ENCODE results near the gene FLT3LG. TPM values are rescaled to one million over a fixed set of nuclear protein-coding genes. Genes with fewer than 3 reads are reported as not detected.

FLT3LG gene, protein sequence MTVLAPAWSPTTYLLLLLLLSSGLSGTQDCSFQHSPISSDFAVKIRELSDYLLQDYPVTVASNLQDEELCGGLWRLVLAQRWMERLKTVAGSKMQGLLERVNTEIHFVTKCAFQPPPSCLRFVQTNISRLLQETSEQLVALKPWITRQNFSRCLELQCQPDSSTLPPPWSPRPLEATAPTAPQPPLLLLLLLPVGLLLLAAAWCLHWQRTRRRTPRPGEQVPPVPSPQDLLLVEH
- total RNA-seq (2014; rRNA removed; shearing (Covaris generic)) = 6.8 and 7.3 TPM in 2 replicates
- polyA plus RNA-seq (2015; cell fraction: cytosol; rRNA removed) = 7.4 and 7.9 TPM in 2 replicates
- polyA plus RNA-seq (2015; cell fraction: nucleus; rRNA removed) = 3.4 and 4.6 TPM in 2 replicates

DNA sequence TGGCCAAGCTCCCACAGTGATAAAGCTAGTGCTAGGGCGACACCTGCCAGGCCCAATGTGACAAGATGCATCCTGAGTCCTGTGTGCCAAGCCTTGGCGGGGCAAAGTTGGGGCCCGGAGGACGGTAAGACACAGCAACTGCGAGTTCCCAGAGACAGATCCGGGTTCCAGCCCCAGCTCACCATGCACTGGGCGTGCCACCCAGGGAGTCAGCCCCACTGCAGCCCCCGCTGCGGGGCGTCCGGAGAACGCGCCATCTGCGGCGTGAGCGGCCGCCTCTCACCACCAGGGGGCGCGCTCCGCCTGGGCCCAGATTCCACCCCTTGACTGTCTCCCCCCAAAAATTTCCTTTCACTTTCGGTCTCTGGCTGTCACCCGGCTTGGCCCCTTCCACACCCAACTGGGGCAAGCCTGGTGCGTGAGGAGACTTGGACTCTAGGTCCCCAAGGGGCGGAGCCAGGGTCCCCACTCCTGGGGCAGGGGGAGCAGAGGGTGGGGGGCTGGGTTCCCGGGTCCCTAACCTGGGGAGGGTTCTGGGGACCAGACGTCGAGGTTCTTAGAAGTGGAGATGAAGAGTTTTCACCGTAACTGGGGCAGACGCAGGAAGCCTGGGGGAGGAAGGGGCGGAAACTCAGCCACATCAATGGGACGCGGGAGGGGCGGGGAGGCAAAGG is at the start of gene FLT3LG:
TSS of gene FLT3LG (plus strand) at position 348 of the 674 bp plus-strand sequence. CDS start 425 bp downstream, outside the sequence.
- DNase-seq (ENCODE audit: low read depth) = peak; percentile 78

DNA sequence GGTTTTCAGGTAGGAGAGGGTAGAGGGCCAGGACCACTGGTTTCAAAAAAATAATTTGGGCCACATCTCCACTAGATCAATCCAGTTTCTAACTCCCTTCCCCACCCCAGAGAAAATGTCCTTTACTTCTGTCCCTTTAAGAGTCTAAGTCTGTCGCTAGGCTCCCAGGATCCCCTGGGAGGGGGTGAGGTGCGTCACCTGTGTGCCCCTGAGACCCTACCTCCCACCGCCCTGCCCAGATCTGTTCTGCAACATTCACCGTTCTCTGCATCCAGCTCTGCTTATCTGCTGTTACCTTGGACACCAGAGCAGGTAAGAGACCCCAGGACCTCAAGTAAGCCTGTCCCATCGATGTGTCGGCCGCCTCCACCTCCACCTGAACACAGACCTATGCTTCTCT is 48.8 kb upstream of the FLT3LG start, which contains the start of gene GFY:
TSS of gene GFY (plus strand) at position 211 of the 400 bp plus-strand sequence. CDS start 1,043 bp downstream, outside the sequence.
- no peak for DNase-seq (ENCODE audit: low read depth)

DNA sequence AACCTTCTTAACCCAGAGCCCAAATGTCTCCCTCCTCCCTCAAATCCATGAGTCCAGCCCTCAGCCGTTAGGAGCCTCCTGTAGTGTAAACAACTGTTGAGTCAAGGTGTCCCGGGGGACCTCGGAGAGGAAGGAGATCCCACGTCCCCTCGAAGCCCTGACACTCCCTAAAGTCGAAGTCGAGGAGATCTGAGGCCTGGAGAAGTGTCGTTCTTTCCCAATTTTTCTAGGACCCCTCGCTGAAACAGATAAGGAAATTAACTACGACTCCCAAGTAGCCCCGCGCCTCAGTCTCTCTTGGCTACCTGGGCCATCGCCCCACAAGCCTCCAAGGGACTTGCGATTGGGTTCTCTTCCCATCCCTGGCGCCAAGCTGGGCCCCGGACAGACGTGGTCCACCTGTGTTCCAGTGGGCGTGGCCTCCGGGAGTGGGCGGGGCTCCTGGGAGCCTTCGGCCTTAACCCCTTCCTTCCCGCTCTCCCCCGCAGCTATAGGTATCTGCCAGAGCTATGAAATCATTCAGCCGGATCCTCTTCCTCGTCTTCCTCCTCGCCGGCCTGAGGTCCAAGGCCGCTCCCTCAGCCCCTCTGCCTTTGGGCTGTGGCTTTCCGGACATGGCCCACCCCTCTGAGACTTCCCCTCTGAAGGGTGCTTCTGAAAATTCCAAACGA is 48.0 kb upstream of the FLT3LG start:
- DNase-seq (ENCODE audit: low read depth) = no peak

DNA sequence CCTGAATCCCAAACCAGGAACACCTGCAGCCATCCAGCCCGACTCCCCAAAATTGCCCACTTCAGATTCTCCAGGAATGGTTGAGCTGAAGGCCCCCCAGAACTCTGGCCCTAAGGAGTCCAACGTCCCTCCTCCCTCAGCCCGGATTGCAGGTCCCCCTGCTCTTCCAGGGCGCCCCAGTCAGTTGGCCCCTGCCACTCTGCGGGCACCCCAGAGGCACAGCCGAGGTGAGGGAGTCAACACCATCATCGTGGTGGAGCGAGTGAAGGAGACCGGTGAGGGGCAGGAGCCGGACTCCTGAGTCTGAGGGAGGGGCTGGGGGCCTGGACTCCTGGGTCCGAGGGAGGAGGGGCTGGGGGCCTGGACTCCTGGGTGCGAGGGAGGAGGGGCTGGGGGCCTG is 46.7 kb upstream of the FLT3LG start:
- no peak for DNase-seq (ENCODE audit: low read depth)

DNA sequence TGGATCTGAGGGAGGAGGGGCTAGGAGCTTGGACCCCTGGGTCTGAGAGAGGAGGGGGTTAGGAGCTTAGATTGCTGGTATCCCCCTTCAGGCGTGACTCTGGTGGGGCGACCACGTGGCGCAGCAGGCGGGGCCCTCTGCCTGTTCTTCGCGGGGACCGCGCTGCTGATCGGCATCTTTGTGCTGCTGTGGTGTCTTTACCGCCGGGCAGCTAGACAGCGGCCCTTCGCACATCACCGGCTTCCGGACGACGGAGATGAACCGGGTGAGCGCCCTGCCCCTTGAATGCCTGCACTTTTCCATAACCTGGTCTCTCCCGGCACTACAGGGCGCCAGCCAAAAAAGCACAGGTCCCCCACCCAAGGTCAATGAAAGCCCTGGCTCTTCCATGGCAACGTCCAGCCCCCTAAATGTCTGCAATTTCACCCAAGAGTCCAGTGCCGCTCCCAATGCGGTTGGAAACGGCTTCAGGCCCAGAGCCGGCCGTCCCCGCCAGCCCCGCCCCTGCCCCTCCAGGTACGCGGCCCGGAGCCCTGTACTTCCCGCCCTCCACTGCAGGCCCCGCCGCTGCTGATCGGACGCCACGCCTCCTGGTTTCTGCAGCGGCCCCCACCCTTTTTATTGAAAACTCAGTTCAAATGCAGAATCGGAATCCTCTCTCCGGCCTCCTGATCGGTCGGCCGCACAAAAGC is 46.0 kb upstream of the FLT3LG start:
- no peak for DNase-seq (ENCODE audit: low read depth)

DNA sequence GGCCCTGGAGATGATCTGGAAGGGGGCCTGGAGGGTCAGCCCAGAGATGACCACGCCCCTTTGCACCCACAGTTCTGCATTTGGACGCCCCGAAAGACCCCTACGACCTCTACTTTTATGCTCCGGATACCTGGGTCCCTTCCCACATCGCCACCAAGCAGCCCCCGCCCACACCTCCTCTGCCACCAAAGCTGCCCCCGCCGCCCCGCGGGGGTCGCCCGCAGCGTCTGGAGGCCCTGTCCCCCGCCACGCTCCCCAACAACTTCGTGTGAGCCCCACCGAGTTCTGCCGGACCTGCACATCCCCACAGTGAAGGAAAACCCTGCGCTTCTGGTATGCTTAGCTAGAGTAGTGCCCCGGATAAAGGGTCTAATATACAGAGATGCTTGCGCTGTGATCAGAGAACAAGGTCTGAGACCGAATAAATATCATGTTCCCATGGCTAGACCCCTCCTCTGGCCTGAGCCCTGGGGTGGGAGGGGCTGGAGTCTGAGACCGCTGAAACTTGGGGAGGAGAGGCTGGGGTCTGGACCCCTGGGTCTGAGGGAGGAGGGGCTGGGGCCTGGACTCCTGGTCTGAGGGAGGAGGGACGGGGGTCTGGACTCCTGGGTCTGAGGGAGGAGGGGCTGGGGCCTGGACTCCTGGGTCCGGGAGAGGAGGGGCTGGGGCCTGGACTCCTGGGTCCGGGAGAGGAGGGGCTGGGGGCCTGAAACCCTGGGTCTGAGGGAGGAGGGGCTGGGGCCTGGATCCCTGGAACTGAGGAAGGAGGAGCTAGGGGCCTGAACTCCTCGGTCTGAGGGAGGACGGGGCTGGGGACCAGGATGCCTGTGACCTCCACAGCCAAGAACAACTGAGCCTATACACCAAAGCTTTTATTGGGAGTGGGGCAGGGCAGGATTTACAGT is 45.2 kb upstream of the FLT3LG start:
- DNase-seq (ENCODE audit: low read depth) = no peak

DNA sequence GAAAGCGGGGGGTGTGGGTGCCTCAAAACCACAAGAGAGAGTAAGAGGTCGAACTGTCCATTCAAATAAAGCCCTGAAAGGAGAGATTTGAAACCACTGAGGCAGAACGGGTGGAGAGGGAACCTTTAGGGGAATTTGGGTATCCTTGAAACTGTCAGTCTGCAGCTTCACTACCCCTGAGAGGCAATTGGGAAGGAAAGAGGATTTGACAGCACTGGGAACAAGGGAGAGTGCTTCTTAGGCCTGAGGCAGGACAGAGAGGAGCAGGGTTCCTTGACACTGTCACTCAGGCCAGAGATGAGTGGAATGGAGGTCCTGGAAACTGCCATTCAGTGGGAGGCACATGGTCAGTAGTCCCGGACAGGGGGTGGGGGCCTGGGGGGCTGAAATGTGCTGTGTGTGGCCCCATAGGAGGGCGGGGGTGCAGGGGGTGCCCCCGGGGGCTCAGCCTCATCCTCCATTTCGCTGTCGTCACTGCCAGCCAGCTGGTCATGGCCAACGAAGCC is 43.8 kb upstream of the FLT3LG start:
- DNase-seq (ENCODE audit: low read depth) = no peak

DNA sequence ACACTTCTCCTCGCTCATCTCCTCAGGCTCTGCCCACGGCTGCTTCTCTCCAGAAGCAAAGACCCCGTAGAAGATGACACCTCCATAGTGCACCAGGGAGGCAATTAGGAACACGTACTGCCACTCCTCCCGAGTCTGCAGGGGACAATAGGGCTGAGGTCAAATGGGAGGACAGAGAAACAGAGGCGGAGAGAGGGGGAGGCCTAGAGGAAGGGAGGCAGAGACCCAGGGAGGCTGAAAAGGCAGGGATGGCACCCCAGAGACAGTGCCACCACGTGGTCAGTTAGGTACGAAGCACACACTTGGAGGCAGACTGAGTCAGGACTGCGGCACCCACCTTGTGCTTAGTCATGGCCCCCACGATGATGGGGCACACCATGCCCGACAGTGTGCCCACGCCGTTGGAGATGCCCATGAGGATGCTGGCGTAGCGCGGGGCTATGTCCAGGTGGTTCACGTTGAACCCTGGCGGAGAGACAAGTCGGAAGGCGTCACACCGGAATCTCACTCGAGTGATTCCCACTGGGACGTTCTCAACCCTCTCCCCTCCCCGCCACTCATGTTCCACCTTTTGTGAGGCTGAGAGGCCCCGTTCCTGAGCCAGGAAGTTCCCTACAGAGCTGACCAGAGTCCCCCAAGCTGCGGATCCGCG is 43.2 kb upstream of the FLT3LG start:
- peak; percentile 26 for DNase-seq (ENCODE audit: low read depth)

DNA sequence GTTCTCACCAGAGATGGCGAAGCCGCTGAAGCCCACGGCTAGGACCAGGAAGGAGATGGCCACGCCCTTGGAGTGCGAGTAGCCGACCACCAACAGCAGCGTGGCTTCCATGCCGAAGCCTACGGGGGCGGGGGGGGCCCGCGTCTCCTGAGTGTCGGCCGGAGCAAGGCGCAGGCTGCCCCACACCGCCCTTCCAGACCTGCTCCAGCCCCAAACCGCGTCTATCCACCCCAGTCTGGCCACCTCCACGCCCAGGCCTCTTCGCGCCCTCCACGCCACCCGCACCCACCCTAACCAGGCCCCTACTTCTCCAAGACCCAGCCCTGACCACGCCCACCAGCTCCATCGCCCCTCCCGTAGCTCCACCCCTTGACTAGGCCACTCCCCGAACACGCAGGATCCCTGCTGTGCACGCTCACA is 42.7 kb upstream of the FLT3LG start:
- no peak for DNase-seq (ENCODE audit: low read depth)

DNA sequence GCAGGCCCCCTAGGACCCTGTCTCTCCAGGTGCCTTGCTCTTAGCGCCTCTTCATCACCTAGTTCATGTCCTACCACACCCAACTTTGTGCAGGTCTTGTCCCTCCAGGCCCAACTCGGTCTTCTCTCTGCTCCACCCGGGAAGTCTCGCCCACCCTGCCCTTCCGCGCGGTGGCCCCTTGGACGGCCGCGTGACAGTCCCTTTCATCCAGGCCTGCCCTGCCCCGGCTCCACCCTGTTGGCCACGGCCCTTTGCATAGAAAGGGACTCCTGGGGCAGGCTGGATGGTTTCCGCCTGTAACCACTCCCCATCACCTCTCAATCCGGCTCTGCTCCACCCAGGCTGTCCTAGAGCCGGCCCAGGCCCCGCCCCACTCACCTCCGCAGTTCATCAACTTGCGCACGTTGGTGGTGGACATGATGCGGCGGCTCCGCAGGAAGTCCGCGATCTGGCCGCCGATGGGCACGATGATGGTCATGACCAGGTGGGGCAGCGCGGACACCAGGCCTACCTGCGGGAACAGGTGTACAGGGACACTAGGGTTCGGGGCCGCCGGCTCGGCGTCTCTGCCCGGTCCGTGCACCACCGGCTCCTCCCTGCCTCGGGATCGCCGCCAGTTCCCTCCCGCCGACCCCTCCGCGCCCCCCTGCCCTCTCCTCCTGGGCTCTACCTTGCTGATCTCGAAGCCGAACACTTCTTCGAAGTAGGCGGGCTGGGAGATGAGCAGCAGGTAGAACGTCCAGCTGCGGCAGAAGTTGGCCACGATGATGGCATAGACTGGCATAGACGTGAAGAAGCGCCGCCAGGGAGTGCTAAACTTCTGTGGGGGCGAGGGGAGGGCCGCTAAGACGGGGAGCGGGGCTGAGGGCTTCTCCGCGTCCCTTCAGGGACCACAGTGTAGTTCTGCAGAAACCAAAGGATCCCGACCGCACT is 41.6 kb upstream of the FLT3LG start:
- DNase-seq (ENCODE audit: low read depth) = no peak

DNA sequence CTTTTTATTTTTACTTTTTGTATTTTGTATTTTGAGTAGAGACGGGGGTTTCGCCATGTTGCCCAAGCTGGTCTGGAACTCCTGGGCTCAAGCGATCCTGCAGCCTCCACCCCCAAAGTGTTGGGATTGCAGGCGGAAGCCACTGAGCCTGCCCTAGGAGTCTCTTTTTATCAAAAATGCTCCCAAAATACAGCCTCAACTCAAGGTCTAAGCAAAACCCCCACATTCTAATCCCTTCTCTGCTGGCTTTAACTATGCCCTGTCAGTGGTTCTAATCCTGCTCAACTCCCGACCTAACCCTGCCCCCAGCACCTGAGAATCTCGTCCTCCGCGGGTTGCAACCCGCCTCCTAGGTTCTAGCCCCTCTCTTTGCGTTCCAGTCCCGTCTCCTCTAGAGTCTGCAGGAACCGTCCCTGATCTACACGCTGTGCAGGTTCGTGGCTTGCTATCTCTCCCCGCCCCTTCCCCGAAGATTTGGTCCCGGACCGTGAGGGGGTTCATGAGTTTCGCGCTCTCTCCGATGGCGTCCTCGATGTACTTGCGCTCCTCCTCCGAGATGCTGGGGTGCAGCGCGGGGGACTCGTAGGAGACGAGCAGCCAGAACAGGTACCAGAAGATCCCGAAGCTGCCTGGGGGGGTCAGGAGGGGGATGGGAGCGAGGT is 40.6 kb upstream of the FLT3LG start:
- DNase-seq (ENCODE audit: low read depth) = no peak

DNA sequence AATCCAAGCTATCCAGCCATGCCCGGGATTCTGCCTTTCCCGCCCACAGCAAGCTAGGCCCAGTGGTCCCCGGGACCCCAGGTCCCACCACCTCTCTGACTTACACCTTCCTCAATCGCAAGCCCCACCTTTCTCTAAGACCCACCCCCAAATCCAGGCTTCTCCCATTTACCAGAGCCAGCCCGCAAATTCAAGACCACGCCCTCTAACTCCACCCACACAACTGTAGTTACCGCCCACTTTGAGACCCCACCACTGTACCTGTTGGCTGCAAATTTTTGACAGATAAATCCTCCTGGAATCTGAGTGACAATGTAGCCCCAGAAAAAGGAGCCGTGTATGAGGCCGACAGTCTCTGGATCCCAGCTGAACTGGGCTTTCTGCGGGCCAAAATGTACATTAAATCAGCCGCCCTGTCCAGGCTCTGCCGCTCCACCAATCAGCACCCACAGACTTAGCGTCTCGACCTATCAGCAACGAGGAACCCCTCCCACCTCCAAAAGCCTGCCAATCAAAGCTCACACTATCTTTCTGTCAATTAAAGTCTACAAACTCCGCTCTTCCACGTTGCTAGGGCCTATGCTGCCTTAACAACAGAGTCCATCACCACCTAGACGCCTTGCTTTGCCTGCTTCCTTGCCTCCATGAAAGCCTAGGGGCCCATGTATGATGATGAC is 39.0 kb upstream of the FLT3LG start:
- DNase-seq (ENCODE audit: low read depth) = no peak

DNA sequence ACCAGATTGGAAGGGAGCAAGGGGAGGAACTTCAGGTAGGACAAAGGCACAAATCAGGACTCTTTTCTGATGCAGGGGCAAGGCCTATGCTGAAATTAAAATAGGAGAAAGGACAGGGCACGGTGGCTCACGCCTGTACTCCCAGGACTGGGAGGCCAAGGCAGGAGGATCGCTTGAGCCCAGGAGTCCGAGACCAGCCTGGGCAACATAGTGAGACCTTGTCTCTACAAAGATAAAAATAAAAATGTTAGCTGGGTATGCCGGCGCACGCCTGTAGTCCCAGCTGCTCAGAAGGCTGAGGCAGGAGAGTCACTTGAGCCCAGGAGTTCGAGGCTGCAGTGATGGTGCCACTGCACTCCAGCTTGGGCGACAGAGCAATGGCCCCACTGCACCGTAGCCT is 38.3 kb upstream of the FLT3LG start:
- no peak for DNase-seq (ENCODE audit: low read depth)

DNA sequence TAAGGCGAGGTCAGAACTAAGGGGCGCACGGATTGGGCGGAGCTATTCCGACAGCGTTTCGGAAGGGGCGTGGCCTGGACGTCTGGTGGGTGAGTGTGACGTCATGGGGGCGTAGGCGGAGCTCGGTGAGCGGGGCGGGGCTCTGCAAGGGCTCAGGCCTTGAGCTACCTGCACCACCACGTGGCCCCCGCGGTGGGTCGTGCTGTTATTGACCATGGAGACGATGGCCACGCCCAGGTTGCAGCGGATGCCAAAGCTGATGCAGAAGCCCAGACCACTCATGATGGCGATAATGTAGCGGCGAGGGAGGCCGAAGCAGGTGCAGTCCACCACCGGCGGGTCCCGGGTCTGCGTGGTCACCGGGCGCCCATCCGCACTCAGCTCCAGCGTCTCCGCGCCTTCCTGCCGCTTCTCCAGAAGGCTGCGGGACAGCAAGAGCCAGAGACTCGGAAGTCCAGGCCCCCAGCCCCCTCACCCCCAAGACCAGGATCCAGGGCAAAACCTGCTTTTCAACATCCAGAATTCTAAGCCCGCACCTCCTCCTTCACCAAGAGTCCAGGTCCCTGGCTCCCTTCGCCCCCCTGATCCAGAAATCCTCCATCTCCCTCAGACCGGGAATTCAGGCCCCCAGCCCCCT is 37.5 kb upstream of the FLT3LG start:
- no peak for DNase-seq (ENCODE audit: low read depth)

DNA sequence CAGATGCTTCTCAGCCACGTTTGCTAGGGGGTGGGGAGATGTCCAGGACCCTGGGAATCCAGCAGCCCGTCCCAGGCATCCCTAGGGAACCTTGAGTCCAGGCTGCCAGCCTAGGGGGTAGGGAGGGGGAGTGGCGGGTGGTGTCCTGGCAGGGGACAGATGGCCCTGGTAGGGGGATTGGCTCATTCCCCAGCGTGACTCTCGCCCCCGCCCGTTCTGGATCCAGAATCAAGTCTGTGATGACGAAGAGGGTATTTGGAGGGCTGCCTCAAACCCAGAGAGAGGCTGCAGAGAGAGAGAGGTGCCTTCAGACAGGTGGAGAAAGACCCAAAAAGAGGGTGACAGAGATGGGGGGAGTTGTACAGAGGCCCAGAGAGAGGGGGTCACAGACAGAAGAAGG is 36.8 kb upstream of the FLT3LG start:
- DNase-seq (ENCODE audit: low read depth) = no peak

DNA sequence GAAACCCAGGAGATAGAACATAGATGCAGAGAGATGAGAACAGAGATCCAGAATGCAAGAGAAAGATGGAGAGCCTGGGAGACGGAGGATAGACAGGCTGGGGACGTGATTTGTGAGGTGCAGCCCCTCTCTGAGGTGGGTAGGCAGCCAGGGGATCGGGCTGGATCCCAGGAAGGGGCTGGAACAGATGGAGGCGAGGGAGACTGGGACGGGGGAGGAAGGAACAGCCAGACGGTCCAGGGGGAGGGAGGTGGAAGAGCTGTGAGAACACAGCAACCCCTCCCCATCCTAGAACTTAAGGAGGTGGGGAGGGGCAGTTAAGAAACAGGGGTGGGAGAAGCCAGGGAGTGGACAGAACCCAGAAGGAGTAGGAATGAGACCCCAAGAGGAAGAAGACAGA is 35.8 kb upstream of the FLT3LG start:
- DNase-seq (ENCODE audit: low read depth) = no peak

DNA sequence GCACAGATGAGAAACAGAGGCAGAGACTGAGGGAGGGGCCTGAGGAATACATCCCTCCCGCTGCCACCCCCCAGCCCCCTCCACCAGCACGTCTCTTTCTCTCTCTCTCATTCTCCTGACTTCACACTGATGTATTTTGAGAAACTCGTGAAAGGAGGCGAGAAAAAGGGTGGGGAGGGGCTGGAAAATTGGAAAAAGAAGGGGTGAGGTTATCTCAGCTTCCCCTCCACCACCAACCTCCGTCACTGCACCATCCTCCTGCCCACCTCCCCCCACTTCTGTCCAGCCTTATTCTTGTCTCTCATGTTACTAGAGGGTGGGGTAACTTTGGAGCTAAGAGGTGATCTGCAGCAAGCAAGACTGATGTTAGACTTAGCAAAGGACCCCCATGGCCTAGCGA is 34.2 kb upstream of the FLT3LG start:
- DNase-seq (ENCODE audit: low read depth) = no peak

Measured in HT1080 (cell line).